Measurements from ENCODE around the gene SEC16A. TPM values are rescaled to one million over a fixed set of nuclear protein-coding genes. Genes with fewer than 3 reads are reported as not detected.

The SEC16A gene
- total and polyA plus RNA-seq, 8 donors = 14.6 to 105 (median 45.4) TPM

DNA sequence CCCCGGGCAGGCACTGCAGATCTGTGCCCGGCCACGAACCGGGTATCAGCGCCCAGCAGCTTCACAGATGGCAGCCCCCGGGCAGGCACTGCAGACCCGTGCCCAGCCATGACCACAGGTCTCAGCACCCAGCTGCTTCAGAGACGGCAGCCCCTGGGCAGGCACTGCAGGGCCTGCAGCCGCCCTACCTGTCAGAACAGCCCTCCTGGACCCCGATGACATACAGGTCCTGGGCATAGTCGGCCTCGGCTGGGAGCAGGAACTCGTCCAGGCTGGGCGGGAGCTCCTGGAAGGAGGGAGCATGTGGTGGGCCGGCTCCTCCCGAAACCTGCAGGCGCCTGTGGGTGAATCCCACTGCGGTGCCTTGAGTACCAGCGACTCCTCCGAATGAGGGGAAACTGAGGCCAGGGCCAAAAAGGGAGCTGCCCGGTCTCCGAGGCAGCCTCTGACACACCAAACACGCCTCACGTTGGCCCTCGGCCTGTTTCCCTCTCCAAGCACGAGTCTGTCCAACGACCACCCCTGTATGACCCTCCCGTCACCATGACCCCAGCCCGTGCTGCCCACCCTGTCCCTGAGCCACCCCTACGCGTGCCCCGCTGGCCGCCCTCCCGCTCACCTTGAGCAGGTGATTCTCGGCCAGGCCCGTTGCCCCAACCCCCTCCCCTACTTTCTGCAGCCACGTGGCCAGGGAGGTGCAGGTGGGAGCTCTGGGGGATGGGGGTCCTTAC is 48.8 kb downstream of the SEC16A start:
- DNase-seq = no peak
- peaks cover 9 to 67% (median 58%) of the 10 kb centered on the region in 4 donors for H3K36me3 ChIP-seq
- 86 to 93% (median 91%) methylated on average over 20 to 37 of the region's 37 CpGs for WGBS, 5 donors

DNA sequence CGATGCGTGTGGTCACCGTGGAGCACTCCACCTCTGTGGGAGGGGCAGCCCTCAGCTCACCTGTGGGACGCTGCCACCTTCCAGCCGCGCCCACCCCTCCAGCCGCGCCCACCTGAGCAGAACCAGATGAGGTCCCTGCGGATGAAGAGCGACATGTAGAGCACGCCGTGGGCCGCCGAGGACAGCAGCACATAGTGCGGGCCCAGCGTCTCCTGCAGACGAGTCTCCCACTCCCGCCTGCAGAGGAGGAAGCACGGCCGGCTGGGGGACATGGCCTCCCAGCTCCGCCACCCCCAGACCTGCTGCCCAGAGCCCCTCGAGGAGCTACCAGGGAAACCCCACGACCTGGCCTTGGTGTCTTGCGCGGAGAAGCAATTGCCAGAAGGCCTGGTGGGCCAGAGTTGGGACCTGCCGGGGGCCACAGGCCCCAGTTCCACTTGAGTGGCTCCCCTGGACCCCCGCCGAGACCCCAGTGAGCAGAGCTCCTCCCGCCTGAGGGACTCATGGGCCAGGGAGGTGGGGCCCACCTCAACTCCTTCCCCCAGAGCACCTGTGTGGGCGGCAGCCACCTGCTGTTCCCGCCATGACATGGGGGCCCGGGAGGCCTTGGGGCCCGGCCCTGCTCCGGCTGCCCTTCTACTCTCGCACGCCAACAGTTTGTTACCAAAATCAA is 49.7 kb downstream of the SEC16A start:
- no peak overlapping the region for H3K4me3 ChIP-seq
- H3K36me3 ChIP-seq = peaks cover 9 to 74% (median 66%) of the 10 kb centered on the region in 4 donors
- peaks cover 13 to 28% (median 20%) of the 10 kb centered on the region in 4 donors for H3K4me1 ChIP-seq
- H3K27me3 ChIP-seq = no peaks in the 10 kb centered on the region
- H3K27ac ChIP-seq = no peak overlapping the region
- no peaks in the 10 kb centered on the region for H3K9me3 ChIP-seq
- TF ChIP-seq POLR2A (IDR thresholded peaks at IDR 0.05) = no peak
- TF ChIP-seq POLR2AphosphoS5 (IDR thresholded peaks at IDR 0.05) = no peak
- TF ChIP-seq, protein P1, sequence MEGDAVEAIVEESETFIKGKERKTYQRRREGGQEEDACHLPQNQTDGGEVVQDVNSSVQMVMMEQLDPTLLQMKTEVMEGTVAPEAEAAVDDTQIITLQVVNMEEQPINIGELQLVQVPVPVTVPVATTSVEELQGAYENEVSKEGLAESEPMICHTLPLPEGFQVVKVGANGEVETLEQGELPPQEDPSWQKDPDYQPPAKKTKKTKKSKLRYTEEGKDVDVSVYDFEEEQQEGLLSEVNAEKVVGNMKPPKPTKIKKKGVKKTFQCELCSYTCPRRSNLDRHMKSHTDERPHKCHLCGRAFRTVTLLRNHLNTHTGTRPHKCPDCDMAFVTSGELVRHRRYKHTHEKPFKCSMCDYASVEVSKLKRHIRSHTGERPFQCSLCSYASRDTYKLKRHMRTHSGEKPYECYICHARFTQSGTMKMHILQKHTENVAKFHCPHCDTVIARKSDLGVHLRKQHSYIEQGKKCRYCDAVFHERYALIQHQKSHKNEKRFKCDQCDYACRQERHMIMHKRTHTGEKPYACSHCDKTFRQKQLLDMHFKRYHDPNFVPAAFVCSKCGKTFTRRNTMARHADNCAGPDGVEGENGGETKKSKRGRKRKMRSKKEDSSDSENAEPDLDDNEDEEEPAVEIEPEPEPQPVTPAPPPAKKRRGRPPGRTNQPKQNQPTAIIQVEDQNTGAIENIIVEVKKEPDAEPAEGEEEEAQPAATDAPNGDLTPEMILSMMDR (IDR thresholded peaks at IDR 0.05) = no peak
- no peak for TF ChIP-seq EP300 (IDR thresholded peaks at IDR 0.05)
- 89 to 95% (median 91%) methylated on average over 18 to 36 of the region's 36 CpGs for whole genome bisulfite sequencing, 5 donors
- no peak for DNase-seq
- intact Hi-C loops (cut with DNase I; ENCODE audit: low total_unique reads) = no loop called here

More for the DNA sequence above, 48.8 kb downstream of the SEC16A start:
- intact Hi-C loops (cut with DNase I; ENCODE audit: low total_unique reads) = no loop called here
- no peak overlapping the region for H3K4me3 ChIP-seq
- no peaks in the 10 kb centered on the region for H3K27me3 ChIP-seq
- TF ChIP-seq POLR2AphosphoS5 (IDR thresholded peaks at IDR 0.05) (no peak), EP300 (IDR thresholded peaks at IDR 0.05) (no peak), POLR2A (IDR thresholded peaks at IDR 0.05) (no peak)
- TF ChIP-seq, protein P1 (IDR thresholded peaks at IDR 0.05) = no peak
- H3K27ac ChIP-seq = no peak overlapping the region
- H3K9me3 ChIP-seq = no peaks in the 10 kb centered on the region
- H3K4me1 ChIP-seq = peaks cover 19 to 36% (median 28%) of the 10 kb centered on the region in 4 donors

DNA sequence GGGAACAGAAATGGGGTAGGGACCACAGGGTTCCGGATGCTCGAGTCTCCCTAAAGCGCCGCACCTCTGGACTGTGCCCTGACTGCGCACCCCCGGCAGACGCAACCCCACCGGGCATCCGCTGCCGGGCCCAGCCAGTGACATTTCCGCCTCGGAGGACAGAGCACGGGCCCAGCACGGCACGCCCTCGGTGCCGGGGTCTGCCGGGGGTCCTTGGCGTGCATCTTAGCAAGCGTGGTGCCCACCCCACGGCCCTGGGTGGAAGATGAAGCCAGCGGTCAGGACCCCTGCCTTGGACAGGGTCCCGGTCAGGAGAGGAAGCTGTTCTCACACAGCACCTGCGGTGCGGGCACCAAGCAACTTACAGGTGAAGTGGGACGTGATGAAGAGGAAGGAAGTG is 50.2 kb downstream of the SEC16A start:
- WGBS, 5 donors = 90 to 97% (median 95%) methylated on average over 22 to 26 of the region's 26 CpGs

DNA sequence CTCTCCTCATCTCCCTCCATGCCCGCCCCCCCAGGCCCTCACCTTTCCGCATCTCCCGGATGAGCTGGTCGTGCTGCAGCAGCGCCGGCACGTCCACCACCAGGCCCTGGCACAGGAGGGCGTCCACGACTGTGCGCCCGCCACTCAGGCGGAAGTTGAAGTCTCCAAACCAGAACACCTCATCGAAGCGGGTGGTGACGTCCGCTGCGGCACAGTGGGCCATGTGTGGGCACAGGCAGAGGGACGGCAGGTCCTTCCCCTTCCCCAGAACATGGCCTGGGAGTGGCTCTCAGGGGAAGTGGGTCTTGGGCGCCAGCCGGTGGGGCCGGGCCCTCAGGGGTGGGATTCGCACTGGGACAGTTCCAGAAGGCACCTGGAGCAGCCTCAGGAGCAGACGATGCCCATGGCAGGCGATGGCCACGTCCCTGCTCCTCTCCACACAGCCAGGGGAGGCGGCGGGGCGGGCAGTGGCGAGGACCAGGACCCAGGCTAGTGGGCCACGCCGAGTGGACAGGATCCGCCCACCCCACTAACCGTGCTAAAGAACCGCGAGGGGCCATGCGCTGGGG is 51.0 kb downstream of the SEC16A start:
- no peak overlapping the region for H3K4me3 ChIP-seq
- peaks cover under 1 to 14% (median 7%) of the 10 kb centered on the region in 4 donors for H3K4me1 ChIP-seq
- no peak for DNase-seq
- WGBS, 5 donors = 90 to 97% (median 92%) methylated on average over 22 to 36 of the region's 36 CpGs
- peaks cover 9 to 86% (median 76%) of the 10 kb centered on the region in 4 donors for H3K36me3 ChIP-seq
- H3K9me3 ChIP-seq = no peaks in the 10 kb centered on the region
- no peak overlapping the region for H3K27ac ChIP-seq
- intact Hi-C loops (cut with DNase I; ENCODE audit: low total_unique reads) = no loop called here
- TF ChIP-seq, protein P1 (IDR thresholded peaks at IDR 0.05) = no peak
- TF ChIP-seq POLR2AphosphoS5 (IDR thresholded peaks at IDR 0.05) = no peak
- TF ChIP-seq POLR2A (IDR thresholded peaks at IDR 0.05) = no peak
- no peak for TF ChIP-seq EP300 (IDR thresholded peaks at IDR 0.05)
- H3K27me3 ChIP-seq = no peaks in the 10 kb centered on the region

More for the DNA sequence above, 50.2 kb downstream of the SEC16A start:
- Histone ChIP-seq H3K4me3 (no peak overlapping the region), H3K4me1 (peaks cover 8 to 22% (median 14%) of the 10 kb centered on the region in 4 donors), H3K27ac (no peak overlapping the region), H3K9me3 (no peaks in the 10 kb centered on the region), H3K36me3 (peaks cover 9 to 79% (median 71%) of the 10 kb centered on the region in 4 donors), H3K27me3 (no peaks in the 10 kb centered on the region)
- TF ChIP-seq POLR2A (IDR thresholded peaks at IDR 0.05) = no peak
- no peak for TF ChIP-seq POLR2AphosphoS5 (IDR thresholded peaks at IDR 0.05)
- TF ChIP-seq, protein P1 (IDR thresholded peaks at IDR 0.05) = no peak
- TF ChIP-seq EP300 (IDR thresholded peaks at IDR 0.05) = no peak
- no peak for DNase-seq
- intact Hi-C loops (cut with DNase I; ENCODE audit: low total_unique reads) = no loop called here

Data from stomach (tissue), 9 donors.